Measurements from ENCODE around the gene HNRNPA0.

DNA sequence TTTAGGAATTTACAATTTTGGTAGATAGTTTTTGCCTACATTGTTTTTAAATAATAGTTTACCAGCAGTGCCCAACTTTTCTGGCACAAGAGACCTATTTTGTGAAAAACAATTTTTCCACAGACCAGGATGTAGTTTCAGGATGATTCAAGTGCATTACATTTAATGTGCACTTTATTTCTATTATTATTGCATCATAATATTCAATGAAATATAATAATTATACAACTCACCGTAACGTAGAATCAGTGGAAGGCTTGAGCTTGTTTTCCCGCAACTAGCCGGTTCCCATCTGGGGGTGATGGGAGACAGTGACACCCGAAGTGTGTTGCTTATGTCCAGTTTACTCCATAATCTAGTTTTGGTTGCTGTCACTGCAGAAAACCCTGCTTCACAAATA is 3.5 kb upstream of the HNRNPA0 start:
- no peak for TF ChIP-seq POLR2A (IDR thresholded peaks at IDR 0.05)
- TF ChIP-seq, protein P1, sequence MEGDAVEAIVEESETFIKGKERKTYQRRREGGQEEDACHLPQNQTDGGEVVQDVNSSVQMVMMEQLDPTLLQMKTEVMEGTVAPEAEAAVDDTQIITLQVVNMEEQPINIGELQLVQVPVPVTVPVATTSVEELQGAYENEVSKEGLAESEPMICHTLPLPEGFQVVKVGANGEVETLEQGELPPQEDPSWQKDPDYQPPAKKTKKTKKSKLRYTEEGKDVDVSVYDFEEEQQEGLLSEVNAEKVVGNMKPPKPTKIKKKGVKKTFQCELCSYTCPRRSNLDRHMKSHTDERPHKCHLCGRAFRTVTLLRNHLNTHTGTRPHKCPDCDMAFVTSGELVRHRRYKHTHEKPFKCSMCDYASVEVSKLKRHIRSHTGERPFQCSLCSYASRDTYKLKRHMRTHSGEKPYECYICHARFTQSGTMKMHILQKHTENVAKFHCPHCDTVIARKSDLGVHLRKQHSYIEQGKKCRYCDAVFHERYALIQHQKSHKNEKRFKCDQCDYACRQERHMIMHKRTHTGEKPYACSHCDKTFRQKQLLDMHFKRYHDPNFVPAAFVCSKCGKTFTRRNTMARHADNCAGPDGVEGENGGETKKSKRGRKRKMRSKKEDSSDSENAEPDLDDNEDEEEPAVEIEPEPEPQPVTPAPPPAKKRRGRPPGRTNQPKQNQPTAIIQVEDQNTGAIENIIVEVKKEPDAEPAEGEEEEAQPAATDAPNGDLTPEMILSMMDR (IDR thresholded peaks at IDR 0.05), result no peak
